ENCODE measurements around the gene TEPSIN. TPM values are rescaled to one million over a fixed set of nuclear protein-coding genes. Genes with fewer than 3 reads are reported as not detected.

The TEPSIN gene
- polyA plus RNA-seq, 1 donor (not counting 4 experiments of a cell fraction or from before 2014, with no cell fraction given): 7.1 TPM

- Histone ChIP-seq H3K36me3 (ENCODE audit: control insufficient read depth in 2 of 2, extremely low read depth in 1 of 2, insufficient read depth in 2 of 2, low read length in 2 of 2) (peaks cover 0 to 3% of the 10 kb centered on the region in 2 experiments), H3K9ac (ENCODE audit: control insufficient read depth, extremely low read depth, insufficient read depth, low read length) (no peak overlapping the region), H3K27me3 (ENCODE audit: control insufficient read depth, extremely low read depth, insufficient read depth, low read length) (no peaks in the 10 kb centered on the region), H3K9me1 (ENCODE audit: control insufficient read depth, extremely low read depth, insufficient read depth, low read length) (no peaks in the 10 kb centered on the region), H3K79me2 (ENCODE audit: control insufficient read depth, insufficient read depth, low read length) (no peaks in the 10 kb centered on the region), H2AFZ (ENCODE audit: control insufficient read depth, low read length) (no peak overlapping the region), H3K27ac (ENCODE audit: control insufficient read depth, insufficient read depth, low read length) (no peak overlapping the region), H3K9me3 (ENCODE audit: control insufficient read depth, low read depth, low read length) (no peaks in the 10 kb centered on the region), H4K20me1 (ENCODE audit: control insufficient read depth, extremely low read depth, insufficient read depth, low read length) (no peaks in the 10 kb centered on the region), H3K4me2 (ENCODE audit: control insufficient read depth, extremely low read depth, insufficient read depth, low read depth, low read length) (no peak overlapping the region), H3K4me1 (ENCODE audit: control insufficient read depth, extremely low read depth, insufficient read depth, low read length) (no peaks in the 10 kb centered on the region), H3K4me3 (ENCODE audit: control insufficient read depth in 2 of 3, extremely low read depth in 1 of 3, insufficient read depth in 2 of 3, low read depth in 1 of 3, low read length in 3 of 3) (no peak overlapping the region)
- DNase-seq (ENCODE audit: low read depth, low spot score) (no peak), FAIRE-seq (no peak)
- dilution Hi-C loops (cut with MboI; ENCODE audit: extremely low pct_ligation_motif_present, low sequenced_read_pairs): no loop called here
- TF ChIP-seq CTCF (optimal IDR thresholded peaks at IDR 0.05 in 1 of 3, IDR thresholded peaks at IDR 0.05 in 1 of 3, conservative IDR thresholded peaks at IDR 0.05 in 1 of 3; ENCODE audit: extremely low read depth in 1 of 3, insufficient read depth in 2 of 3, low read length in 3 of 3) (no peak), EZH2 (IDR thresholded peaks at IDR 0.05; ENCODE audit: low read length) (no peak)
These were observed 51.0 kb downstream of the TEPSIN start for GRCh38 chr17:81187586-81188490.

GRCh38 chr17:81187120-81187519, 51.7 kb downstream of the TEPSIN start:
- Histone ChIP-seq H3K9me1 (ENCODE audit: control insufficient read depth, extremely low read depth, insufficient read depth, low read length) (no peaks in the 10 kb centered on the region), H3K79me2 (ENCODE audit: control insufficient read depth, insufficient read depth, low read length) (no peaks in the 10 kb centered on the region), H3K27me3 (ENCODE audit: control insufficient read depth, extremely low read depth, insufficient read depth, low read length) (no peaks in the 10 kb centered on the region), H3K4me3 (ENCODE audit: control insufficient read depth in 2 of 3, extremely low read depth in 1 of 3, insufficient read depth in 2 of 3, low read depth in 1 of 3, low read length in 3 of 3) (no peak overlapping the region), H2AFZ (ENCODE audit: control insufficient read depth, low read length) (no peak overlapping the region), H3K36me3 (ENCODE audit: control insufficient read depth in 2 of 2, extremely low read depth in 1 of 2, insufficient read depth in 2 of 2, low read length in 2 of 2) (peaks cover 0 to 3% of the 10 kb centered on the region in 2 experiments), H3K9ac (ENCODE audit: control insufficient read depth, extremely low read depth, insufficient read depth, low read length) (no peak overlapping the region), H4K20me1 (ENCODE audit: control insufficient read depth, extremely low read depth, insufficient read depth, low read length) (no peaks in the 10 kb centered on the region), H3K9me3 (ENCODE audit: control insufficient read depth, low read depth, low read length) (no peaks in the 10 kb centered on the region), H3K27ac (ENCODE audit: control insufficient read depth, insufficient read depth, low read length) (no peak overlapping the region), H3K4me2 (ENCODE audit: control insufficient read depth, extremely low read depth, insufficient read depth, low read depth, low read length) (no peak overlapping the region), H3K4me1 (ENCODE audit: control insufficient read depth, extremely low read depth, insufficient read depth, low read length) (no peaks in the 10 kb centered on the region)
- no peak for FAIRE-seq
- TF ChIP-seq CTCF (optimal IDR thresholded peaks at IDR 0.05 in 1 of 3, IDR thresholded peaks at IDR 0.05 in 1 of 3, conservative IDR thresholded peaks at IDR 0.05 in 1 of 3; ENCODE audit: extremely low read depth in 1 of 3, insufficient read depth in 2 of 3, low read length in 3 of 3) (no peak), EZH2 (IDR thresholded peaks at IDR 0.05; ENCODE audit: low read length) (no peak)
- dilution Hi-C loops (cut with MboI; ENCODE audit: extremely low pct_ligation_motif_present, low sequenced_read_pairs): no loop called here
- DNase-seq (ENCODE audit: low read depth, low spot score): no peak
